ENCODE data around the gene S1PR5.
"Not testable (repeated sequence)": the region's sequence is repeated elsewhere in the genome, so short reads cannot be mapped to it uniquely, and the experiment has no call there.

S1PR5 gene

GRCh38 chr19:10553087-10553667, 35.9 kb upstream of the S1PR5 start:
- H3K9ac ChIP-seq (ENCODE audit: low read length): no peak overlapping the region
- H3K4me3 ChIP-seq (ENCODE audit: low read length): no peak overlapping the region
- H3K27ac ChIP-seq (ENCODE audit: low read depth, low read length): no peak overlapping the region
- H3K27me3 ChIP-seq (ENCODE audit: control insufficient read depth, insufficient read depth, low read length): no peaks in the 10 kb centered on the region
- no peaks in the 10 kb centered on the region for H3K4me1 ChIP-seq (ENCODE audit: control insufficient read depth, insufficient read depth, low read length)
- H3K36me3 ChIP-seq (ENCODE audit: control insufficient read depth, insufficient read depth, low read length): peaks cover 34% of the 10 kb centered on the region

GRCh38 chr19:10552510-10553053, 35.3 kb upstream of the S1PR5 start:
- Histone ChIP-seq H3K9ac (ENCODE audit: low read length) (no peak overlapping the region), H3K4me3 (ENCODE audit: low read length) (no peak overlapping the region), H3K27ac (ENCODE audit: low read depth, low read length) (no peak overlapping the region), H3K27me3 (ENCODE audit: control insufficient read depth, insufficient read depth, low read length) (no peaks in the 10 kb centered on the region), H3K36me3 (ENCODE audit: control insufficient read depth, insufficient read depth, low read length) (peaks cover 31% of the 10 kb centered on the region), H3K4me1 (ENCODE audit: control insufficient read depth, insufficient read depth, low read length) (no peaks in the 10 kb centered on the region)

GRCh38 chr19:10551698-10552301, 34.6 kb upstream of the S1PR5 start:
- H3K27ac ChIP-seq (ENCODE audit: low read depth, low read length): no peak overlapping the region
- H3K9ac ChIP-seq (ENCODE audit: low read length): no peak overlapping the region
- peaks cover 35% of the 10 kb centered on the region for H3K36me3 ChIP-seq (ENCODE audit: control insufficient read depth, insufficient read depth, low read length)
- H3K27me3 ChIP-seq (ENCODE audit: control insufficient read depth, insufficient read depth, low read length): no peaks in the 10 kb centered on the region
- no peaks in the 10 kb centered on the region for H3K4me1 ChIP-seq (ENCODE audit: control insufficient read depth, insufficient read depth, low read length)
- no peak overlapping the region for H3K4me3 ChIP-seq (ENCODE audit: low read length)

GRCh38 chr19:10551006-10551405, 33.8 kb upstream of the S1PR5 start:
- not testable (repeated sequence) for H3K4me3 ChIP-seq (ENCODE audit: low read length); H3K27ac ChIP-seq (ENCODE audit: low read depth, low read length); H3K9ac ChIP-seq (ENCODE audit: low read length); H3K4me1 ChIP-seq (ENCODE audit: control insufficient read depth, insufficient read depth, low read length); H3K27me3 ChIP-seq (ENCODE audit: control insufficient read depth, insufficient read depth, low read length)
- H3K36me3 ChIP-seq (ENCODE audit: control insufficient read depth, insufficient read depth, low read length): peaks cover 35% of the 10 kb centered on the region

- Histone ChIP-seq H3K4me1 (ENCODE audit: control insufficient read depth, insufficient read depth, low read length) (no peaks in the 10 kb centered on the region), H3K27me3 (ENCODE audit: control insufficient read depth, insufficient read depth, low read length) (no peaks in the 10 kb centered on the region), H3K27ac (ENCODE audit: low read depth, low read length) (no peak overlapping the region), H3K4me3 (ENCODE audit: low read length) (no peak overlapping the region), H3K36me3 (ENCODE audit: control insufficient read depth, insufficient read depth, low read length) (peaks cover 30% of the 10 kb centered on the region), H3K9ac (ENCODE audit: low read length) (no peak overlapping the region)
These were observed 33.1 kb upstream of the S1PR5 start for GRCh38 chr19:10550336-10550735.

- Histone ChIP-seq H3K9ac (ENCODE audit: low read length) (no peak overlapping the region), H3K4me3 (ENCODE audit: low read length) (no peak overlapping the region), H3K4me1 (ENCODE audit: control insufficient read depth, insufficient read depth, low read length) (peaks cover 4% of the 10 kb centered on the region), H3K27me3 (ENCODE audit: control insufficient read depth, insufficient read depth, low read length) (no peaks in the 10 kb centered on the region), H3K27ac (ENCODE audit: low read depth, low read length) (no peak overlapping the region), H3K36me3 (ENCODE audit: control insufficient read depth, insufficient read depth, low read length) (peaks cover 30% of the 10 kb centered on the region)
These were observed 32.5 kb upstream of the S1PR5 start for GRCh38 chr19:10549733-10550132.

- Histone ChIP-seq H3K9ac (ENCODE audit: low read length) (no peak overlapping the region), H3K4me1 (ENCODE audit: control insufficient read depth, insufficient read depth, low read length) (peaks cover 7% of the 10 kb centered on the region), H3K4me3 (ENCODE audit: low read length) (no peak overlapping the region), H3K36me3 (ENCODE audit: control insufficient read depth, insufficient read depth, low read length) (peaks cover 23% of the 10 kb centered on the region), H3K27ac (ENCODE audit: low read depth, low read length) (no peak overlapping the region), H3K27me3 (ENCODE audit: control insufficient read depth, insufficient read depth, low read length) (no peaks in the 10 kb centered on the region)
These were observed 31.6 kb upstream of the S1PR5 start for GRCh38 chr19:10548746-10549276.

- no peaks in the 10 kb centered on the region for H3K27me3 ChIP-seq (ENCODE audit: control insufficient read depth, insufficient read depth, low read length)
- no peak overlapping the region for H3K4me3 ChIP-seq (ENCODE audit: low read length)
- peaks cover 14% of the 10 kb centered on the region for H3K36me3 ChIP-seq (ENCODE audit: control insufficient read depth, insufficient read depth, low read length)
- peaks cover 10% of the 10 kb centered on the region for H3K4me1 ChIP-seq (ENCODE audit: control insufficient read depth, insufficient read depth, low read length)
- H3K27ac ChIP-seq (ENCODE audit: low read depth, low read length): no peak overlapping the region
- H3K9ac ChIP-seq (ENCODE audit: low read length): no peak overlapping the region
These were observed 29.6 kb upstream of the S1PR5 start for GRCh38 chr19:10546817-10547216.

GRCh38 chr19:10544753-10545251, 27.6 kb upstream of the S1PR5 start:
- Histone ChIP-seq H3K36me3 (ENCODE audit: control insufficient read depth, insufficient read depth, low read length) (peaks cover 14% of the 10 kb centered on the region), H3K4me1 (ENCODE audit: control insufficient read depth, insufficient read depth, low read length) (peaks cover 10% of the 10 kb centered on the region), H3K27ac (ENCODE audit: low read depth, low read length) (peak overlapping the region; percentile 82), H3K9ac (ENCODE audit: low read length) (peak overlapping the region; percentile 18), H3K27me3 (ENCODE audit: control insufficient read depth, insufficient read depth, low read length) (no peaks in the 10 kb centered on the region), H3K4me3 (ENCODE audit: low read length) (peak overlapping the region; percentile 81)

- Histone ChIP-seq H3K4me3 (ENCODE audit: low read length) (peak overlapping the region; percentile 81), H3K36me3 (ENCODE audit: control insufficient read depth, insufficient read depth, low read length) (peaks cover 12% of the 10 kb centered on the region), H3K9ac (ENCODE audit: low read length) (peak overlapping the region; percentile 73), H3K27ac (ENCODE audit: low read depth, low read length) (peak overlapping the region; percentile 82), H3K4me1 (ENCODE audit: control insufficient read depth, insufficient read depth, low read length) (peaks cover 10% of the 10 kb centered on the region), H3K27me3 (ENCODE audit: control insufficient read depth, insufficient read depth, low read length) (no peaks in the 10 kb centered on the region)
These were observed 27.1 kb upstream of the S1PR5 start for GRCh38 chr19:10544242-10544752.

GRCh38 chr19:10543420-10544241, 26.4 kb upstream of the S1PR5 start, which contains the start of gene ATG4D:
Gene ATG4D, plus strand, starts transcription at chr19:10543904. Its CDS starts 187 bp downstream, at chr19:10544091.
- Histone ChIP-seq H3K9ac (ENCODE audit: low read length) (peak within 1 kb of the TSS; percentile 73), H3K36me3 (ENCODE audit: control insufficient read depth, insufficient read depth, low read length) (peaks cover 7% of the 10 kb centered on the region), H3K4me3 (ENCODE audit: low read length) (peak within 1 kb of the TSS; percentile 81), H3K27ac (ENCODE audit: low read depth, low read length) (peak within 1 kb of the TSS; percentile 82), H3K4me1 (ENCODE audit: control insufficient read depth, insufficient read depth, low read length) (peaks cover 10% of the 10 kb centered on the region), H3K27me3 (ENCODE audit: control insufficient read depth, insufficient read depth, low read length) (no peaks in the 10 kb centered on the region)

GRCh38 chr19:10543059-10543419, 25.8 kb upstream of the S1PR5 start:
- Histone ChIP-seq H3K4me1 (ENCODE audit: control insufficient read depth, insufficient read depth, low read length) (peaks cover 10% of the 10 kb centered on the region), H3K4me3 (ENCODE audit: low read length) (peak overlapping the region; percentile 81), H3K27me3 (ENCODE audit: control insufficient read depth, insufficient read depth, low read length) (no peaks in the 10 kb centered on the region), H3K9ac (ENCODE audit: low read length) (no peak overlapping the region), H3K27ac (ENCODE audit: low read depth, low read length) (no peak overlapping the region), H3K36me3 (ENCODE audit: control insufficient read depth, insufficient read depth, low read length) (peaks cover 4% of the 10 kb centered on the region)
